ENCODE data around the gene MYLK4.

The MYLK4 gene

GRCh38 chr6:2750832-2751231, at the start of gene MYLK4:
MYLK4 (minus strand) TSS chr6:2750922; CDS start chr6:2749294, 1,628 bp downstream.
- no peak for DNase-seq

- no peak for DNase-seq
These were observed 49.3 kb upstream of the MYLK4 start for GRCh38 chr6:2799936-2800527.

GRCh38 chr6:2798586-2799134, 47.9 kb upstream of the MYLK4 start:
- DNase-seq = no peak

- peak; percentile 61 for DNase-seq
These were observed 46.9 kb upstream of the MYLK4 start for GRCh38 chr6:2797564-2798031.

- peak; percentile 57 for DNase-seq
These were observed 46.1 kb upstream of the MYLK4 start for GRCh38 chr6:2796861-2797260.

- peak; percentile 93 for DNase-seq
These were observed 45.2 kb upstream of the MYLK4 start for GRCh38 chr6:2795956-2796355.

GRCh38 chr6:2795162-2795561, 44.4 kb upstream of the MYLK4 start:
- no peak for DNase-seq

GRCh38 chr6:2794171-2794730, 43.5 kb upstream of the MYLK4 start:
- DNase-seq = no peak

GRCh38 chr6:2793534-2794151, 42.9 kb upstream of the MYLK4 start:
- peak; percentile 98 for DNase-seq

- no peak for DNase-seq
These were observed 41.8 kb upstream of the MYLK4 start for GRCh38 chr6:2792330-2793110.

- DNase-seq = no peak
These were observed 40.8 kb upstream of the MYLK4 start for GRCh38 chr6:2791450-2791974.

GRCh38 chr6:2790588-2791449, 40.1 kb upstream of the MYLK4 start:
- peak; percentile 67 for DNase-seq

- DNase-seq = no peak
These were observed 35.5 kb upstream of the MYLK4 start for GRCh38 chr6:2786269-2786668.

- DNase-seq = no peak
These were observed 34.2 kb upstream of the MYLK4 start for GRCh38 chr6:2784930-2785329.

- DNase-seq = no peak
These were observed 33.3 kb upstream of the MYLK4 start for GRCh38 chr6:2784061-2784460.

- no peak for DNase-seq
These were observed 32.7 kb upstream of the MYLK4 start for GRCh38 chr6:2783188-2783963.

- DNase-seq = no peak
These were observed 32.1 kb upstream of the MYLK4 start for GRCh38 chr6:2782825-2783187.

- no peak for DNase-seq
These were observed 31.6 kb upstream of the MYLK4 start for GRCh38 chr6:2782356-2782708.

- DNase-seq = no peak
These were observed 31.1 kb upstream of the MYLK4 start for GRCh38 chr6:2781685-2782355.

- DNase-seq = no peak
These were observed 29.5 kb upstream of the MYLK4 start for GRCh38 chr6:2780102-2780737.

All from GF-D8 (cell line).